Fibroblast of the conjunctiva (primary cell): ENCODE measurements around the gene TMEM164.
"Not testable (repeated sequence)": the region's sequence is repeated elsewhere in the genome, so short reads cannot be mapped to it uniquely, and the experiment has no call there.

Source experiments
- DNase-seq: peaks from one replicate; pipeline ENCODE4 v3.0.0-alpha.2; 2010; ENCODE audit warnings: low read depth

Gene TMEM164

DNA sequence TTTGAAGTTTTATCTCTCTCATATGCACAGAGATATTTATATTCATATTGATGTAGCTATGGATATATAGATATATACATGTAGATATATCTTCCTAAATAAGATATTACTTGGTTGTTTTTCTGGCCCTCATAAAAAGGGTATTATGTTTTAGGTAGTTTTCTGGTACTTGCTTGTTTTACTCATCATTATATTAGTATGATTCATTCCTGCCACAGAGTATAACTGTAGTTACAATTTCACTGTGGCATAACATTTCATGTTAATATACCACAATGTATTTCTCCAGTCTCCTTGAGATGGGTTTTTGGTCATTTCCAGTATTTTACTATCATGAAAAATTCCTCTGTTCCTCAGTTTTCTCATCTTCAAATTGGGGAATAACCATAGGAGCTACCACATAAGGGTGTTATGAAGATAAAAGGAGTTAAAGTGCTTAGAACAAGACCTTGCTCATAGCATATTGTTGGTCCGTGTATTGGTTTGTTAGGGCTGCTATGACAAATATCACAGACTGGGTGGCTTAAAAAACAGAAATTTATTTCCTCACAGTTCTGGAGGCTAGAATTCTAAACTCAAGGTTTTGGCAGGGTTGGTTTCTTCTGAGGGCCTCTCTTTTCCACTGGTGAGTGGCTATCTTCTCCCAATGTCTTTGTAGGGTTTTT lies 129.7 kb downstream of the TMEM164 start:
- no peak for DNase-seq

- DNase-seq, result no peak
Observed at GRCh38 chrX:110133735-110134370, 130.9 kb downstream of the TMEM164 start.

DNA sequence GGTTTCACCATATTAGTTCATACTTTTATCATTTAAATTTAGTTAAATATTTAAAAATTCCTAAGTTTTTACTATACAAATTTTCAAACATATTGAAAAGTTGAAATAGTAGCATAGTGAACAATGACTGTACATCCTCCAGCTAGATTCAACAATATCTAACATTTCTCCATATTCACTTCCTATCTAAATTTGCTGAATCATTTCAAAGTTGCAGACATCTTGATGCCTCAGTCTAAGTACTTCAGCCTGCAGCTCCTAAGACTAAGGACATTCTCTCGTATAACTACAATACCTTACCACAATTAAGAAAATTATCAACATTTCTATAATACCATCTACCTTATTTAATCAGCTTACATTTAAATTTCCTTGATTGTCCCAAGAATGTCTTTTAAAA lies 132.7 kb downstream of the TMEM164 start:
- DNase-seq, result no peak

- DNase-seq, result no peak
Observed at GRCh38 chrX:110136136-110136535, 133.2 kb downstream of the TMEM164 start.

GRCh38 chrX:110138557-110138956 lies 135.6 kb downstream of the TMEM164 start:
- no peak for DNase-seq

DNA sequence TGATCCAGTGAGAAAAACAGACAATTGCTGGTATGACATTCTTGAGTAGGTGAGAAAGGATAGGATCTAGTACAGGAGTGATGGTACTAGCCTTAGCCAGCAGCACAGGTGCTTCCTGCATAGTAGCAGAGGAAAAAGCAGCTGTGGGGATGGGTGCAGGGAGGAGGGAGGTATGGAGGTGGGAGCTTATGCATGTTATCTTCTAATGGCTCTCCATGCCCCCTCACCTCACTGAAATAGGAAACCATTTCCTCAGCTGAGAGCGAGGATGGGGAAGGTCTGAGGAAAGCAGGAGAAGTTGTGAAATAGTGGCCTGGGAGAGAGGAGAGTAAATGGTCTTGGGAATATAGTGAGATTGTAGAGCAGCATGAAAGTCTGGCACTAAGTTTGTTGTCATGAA lies 136.3 kb downstream of the TMEM164 start:
- DNase-seq, result no peak

DNA sequence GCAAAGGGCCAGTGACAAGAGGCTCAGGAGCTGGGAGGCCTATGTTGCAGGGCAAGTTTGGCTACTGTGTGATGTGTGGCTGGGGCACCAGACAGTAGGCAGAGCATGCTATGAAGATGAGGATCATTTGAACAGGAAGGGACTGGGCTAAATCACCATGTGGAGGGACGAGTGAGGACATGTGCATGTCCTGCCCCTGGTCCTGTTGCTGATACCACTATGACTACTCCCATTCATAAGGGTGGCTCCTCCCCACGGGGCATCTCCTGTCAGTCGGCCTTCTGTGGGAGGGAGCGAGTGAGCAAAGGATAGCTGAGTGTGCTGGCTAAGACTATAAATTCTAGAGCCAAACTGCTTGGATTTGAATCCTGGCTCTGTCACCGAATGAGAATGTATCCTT lies 139.2 kb downstream of the TMEM164 start:
- no peak for DNase-seq

GRCh38 chrX:110143454-110144210 lies 140.7 kb downstream of the TMEM164 start:
- no peak for DNase-seq

DNA sequence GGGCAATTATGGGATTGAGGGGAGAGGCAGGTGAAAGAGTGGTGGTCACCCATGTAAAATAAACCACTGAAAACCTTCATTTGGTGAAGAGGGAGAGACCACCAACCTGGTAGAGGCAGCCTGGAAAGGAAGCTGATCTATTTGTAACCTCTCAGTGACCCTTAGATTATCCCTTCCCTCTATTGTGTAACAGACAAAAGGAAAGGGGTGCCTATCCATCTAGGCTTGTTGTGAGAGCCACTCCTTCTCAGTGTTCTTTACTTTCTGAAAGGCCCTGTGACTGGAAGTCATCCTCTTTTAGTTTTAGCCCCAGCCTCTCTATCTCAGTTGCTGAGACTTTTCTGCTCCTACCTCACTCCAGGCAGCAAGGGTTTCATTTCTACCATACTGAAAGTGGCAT lies 142.4 kb downstream of the TMEM164 start:
- DNase-seq, result no peak

- no peak for DNase-seq
Observed at GRCh38 chrX:110145854-110146253, 142.9 kb downstream of the TMEM164 start.

DNA sequence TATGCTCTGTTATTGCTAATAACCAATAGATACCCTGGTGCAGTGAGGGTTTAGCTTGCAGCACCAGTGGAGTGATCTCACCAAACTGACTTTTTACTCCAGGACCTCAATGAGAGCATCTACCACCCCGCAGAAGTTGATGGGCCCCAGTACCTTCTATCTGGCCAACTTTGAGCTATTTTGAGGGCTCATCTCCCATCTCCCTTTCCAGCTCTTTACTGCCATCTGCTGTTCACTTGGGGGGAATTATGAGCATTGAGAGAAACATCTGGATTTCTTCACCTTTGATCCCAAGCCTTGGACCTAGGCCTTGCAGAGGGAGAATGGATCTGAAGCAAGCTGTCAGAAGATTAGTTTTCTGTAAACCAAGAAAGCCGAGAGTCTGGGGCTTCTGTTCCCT lies 143.6 kb downstream of the TMEM164 start:
- DNase-seq, result peak; percentile 47

DNA sequence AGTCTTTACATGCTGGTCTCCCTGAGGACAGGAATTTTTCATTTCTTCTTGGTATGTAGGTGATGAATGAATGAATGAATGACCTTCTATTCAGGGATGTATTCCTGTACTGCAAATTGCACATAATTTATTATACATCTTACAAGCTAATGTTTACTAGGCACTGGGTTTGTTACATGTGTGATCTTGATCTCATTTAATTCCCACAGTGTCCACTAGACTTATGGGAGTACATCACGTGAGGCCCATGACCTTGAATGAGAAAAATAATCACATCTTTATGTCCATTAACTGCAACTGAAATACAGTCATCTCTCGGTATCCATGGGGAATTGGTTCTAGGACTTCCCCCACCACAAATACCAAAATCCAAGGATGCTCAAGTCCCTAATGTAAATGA lies 150.3 kb downstream of the TMEM164 start:
- DNase-seq, result no peak

DNA sequence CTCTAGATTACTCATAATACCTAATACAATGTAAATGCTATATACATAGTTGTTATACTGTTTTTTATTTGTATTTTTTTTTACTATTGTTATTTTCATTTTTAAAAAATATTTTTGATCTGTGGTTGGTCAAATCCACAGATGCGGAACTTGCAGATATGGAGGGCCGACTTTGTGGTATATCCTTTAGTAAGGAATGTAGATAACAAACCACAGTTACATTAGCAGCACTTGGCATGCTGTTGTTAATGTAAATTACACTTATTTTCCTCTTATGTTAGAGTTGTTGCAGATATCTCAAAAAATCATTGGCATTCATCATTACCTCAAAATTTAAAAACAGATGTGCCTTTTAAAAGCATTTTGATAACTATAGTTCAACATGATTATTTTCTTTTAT lies 151.0 kb downstream of the TMEM164 start:
- no peak for DNase-seq

- DNase-seq, result not testable (repeated sequence)
Observed at GRCh38 chrX:110154328-110154727, 151.4 kb downstream of the TMEM164 start.

DNA sequence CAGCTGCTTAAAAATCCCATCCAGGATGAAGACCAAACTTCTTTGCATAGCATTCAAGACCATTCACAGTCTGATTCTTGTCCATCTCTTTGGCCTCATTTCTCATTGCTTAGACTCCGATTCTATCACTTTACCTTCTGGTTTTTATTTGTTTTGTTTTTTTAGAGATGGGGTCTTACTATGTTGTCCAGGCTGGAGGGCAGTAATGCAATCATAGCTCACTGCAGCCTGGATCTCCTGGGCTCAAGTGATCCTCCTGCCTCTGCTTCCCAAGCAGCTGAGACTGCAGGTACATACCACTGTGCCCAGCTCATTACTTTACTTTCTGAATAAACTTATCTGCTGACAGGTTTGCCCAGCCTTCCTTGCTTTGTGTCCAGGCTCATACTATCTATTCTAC lies 152.8 kb downstream of the TMEM164 start:
- no peak for DNase-seq

DNA sequence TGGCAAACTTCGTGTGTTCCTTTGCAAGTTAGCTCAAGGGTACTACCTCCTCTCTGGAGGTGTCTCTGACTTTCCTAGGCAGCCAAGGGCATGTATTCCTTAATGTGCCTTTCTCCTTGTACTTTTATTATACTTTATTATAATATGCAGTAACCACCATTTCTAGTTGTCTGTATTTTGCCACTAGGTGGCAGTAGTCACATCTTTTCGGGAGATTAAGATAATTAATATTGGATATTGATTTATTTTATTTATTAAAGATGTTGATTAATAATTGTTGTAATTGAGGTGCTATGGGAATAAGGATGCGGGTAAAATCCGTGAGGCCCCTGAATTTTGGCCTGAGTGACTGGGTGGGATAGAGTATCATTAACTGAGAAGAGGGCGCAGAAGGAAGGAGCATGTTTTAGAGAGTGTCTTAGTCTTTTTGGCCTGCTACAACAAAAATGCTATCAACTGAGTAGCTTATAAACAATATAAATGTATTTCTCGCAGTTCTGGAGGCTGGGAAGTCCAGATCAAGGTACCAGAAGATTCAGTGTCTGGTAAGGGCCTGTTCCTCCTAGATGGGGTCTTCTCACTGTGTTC lies 153.3 kb downstream of the TMEM164 start:
- no peak for DNase-seq

DNA sequence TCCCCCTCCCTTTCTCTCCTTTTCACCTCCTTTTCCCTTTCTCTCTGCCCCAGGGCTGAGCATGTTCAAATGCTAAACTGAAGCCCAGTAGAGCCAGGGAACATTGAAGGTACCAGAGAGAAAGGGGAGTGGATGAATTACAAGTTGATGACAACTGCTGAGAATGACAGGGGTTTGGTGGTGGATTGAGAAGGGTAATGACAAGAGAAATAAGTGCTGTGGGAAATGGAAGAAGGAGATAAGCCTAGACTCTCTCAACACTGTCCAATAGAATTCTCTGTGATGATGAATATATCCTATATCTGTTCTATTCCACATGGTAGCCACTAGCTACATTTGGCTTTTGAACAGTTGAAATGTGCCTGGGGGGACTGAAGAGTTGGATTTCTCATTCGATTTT lies 154.5 kb downstream of the TMEM164 start:
- DNase-seq, result no peak

GRCh38 chrX:110159235-110159634 lies 156.3 kb downstream of the TMEM164 start:
- DNase-seq, result no peak

- no peak for DNase-seq
Observed at GRCh38 chrX:110159865-110160264, 157.0 kb downstream of the TMEM164 start.

DNA sequence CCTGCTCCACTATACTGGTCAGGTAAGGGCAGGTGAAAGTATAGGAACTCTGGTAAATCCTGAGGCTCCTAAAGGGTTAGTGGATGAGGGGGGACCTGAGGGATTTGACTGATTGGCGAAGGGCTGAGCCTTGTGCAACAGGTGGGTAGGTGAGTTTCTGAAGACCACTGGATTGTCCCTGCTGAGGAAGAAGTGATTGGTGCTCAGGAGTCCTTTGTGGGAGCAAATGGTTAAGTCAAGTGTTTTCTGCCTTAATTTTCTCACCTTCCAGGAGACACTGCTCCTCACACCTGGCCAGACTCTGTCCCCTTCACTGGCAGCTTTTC lies 158.4 kb downstream of the TMEM164 start:
- no peak for DNase-seq

- DNase-seq, result no peak
Observed at GRCh38 chrX:110162131-110162530, 159.2 kb downstream of the TMEM164 start.

DNA sequence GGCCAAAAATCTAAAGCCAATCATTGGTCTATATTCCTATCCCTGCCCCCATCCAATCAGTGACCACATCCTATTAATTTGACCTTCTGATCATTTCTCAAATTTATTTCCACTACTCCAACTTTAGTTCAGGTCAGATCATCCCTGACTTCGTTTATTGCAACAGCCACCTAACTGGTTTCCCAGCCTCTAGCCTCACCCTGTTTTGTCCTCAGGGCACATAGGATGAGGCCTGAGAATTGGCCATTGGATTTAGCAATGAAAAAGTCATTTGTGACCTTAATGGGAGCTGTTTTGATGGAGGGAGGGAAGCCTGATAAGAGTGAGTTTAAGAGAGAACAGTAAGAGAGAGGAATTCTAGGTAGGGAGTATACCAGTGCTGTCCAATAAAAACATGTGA lies 160.0 kb downstream of the TMEM164 start:
- no peak for DNase-seq

- DNase-seq, result no peak
Observed at GRCh38 chrX:110163488-110163887, 160.6 kb downstream of the TMEM164 start.
